Naive B cell (primary cell): ENCODE measurements around the gene SYT7. TPM values are rescaled to one million over a fixed set of nuclear protein-coding genes. Genes with fewer than 3 reads are reported as not detected.

Experiments
- ATAC-seq, 2 donors: fragments of 150-1000 bp; cut with Tn5 transposase; 2 replicates each; pipeline ENCODE4 v1.10.0; 2021; ENCODE audit warnings: low read depth in 2 of 2, mild to moderate bottlenecking in 2 of 2, moderate library complexity in 2 of 2
- DNase-seq: peaks from one replicate; pipeline ENCODE4 v3.0.0; 2022
- H3K27ac Mint-ChIP-seq, 6 donors: one replicate each; pipeline ENCODE4 v1.8.0; 2020 to 2022; ENCODE audit warnings: mild to moderate bottlenecking in 6 of 6, mixed read lengths in 6 of 6, moderate library complexity in 5 of 6, inconsistent platforms in 2 of 6
- H3K27me3 Mint-ChIP-seq, 3 donors: one replicate each; pipeline ENCODE4 v1.8.0; 2021 to 2022; ENCODE audit warnings: mixed read lengths in 3 of 3, mild to moderate bottlenecking in 1 of 3
- H3K36me3 Mint-ChIP-seq, 2 donors: one replicate each; pipeline ENCODE4 v1.8.0; 2020 to 2022; ENCODE audit warnings: mixed read lengths in 2 of 2, inconsistent platforms in 1 of 2, mild to moderate bottlenecking in 1 of 2
- H3K4me1 Mint-ChIP-seq, 3 donors: one replicate each; pipeline ENCODE4 v1.8.0; 2020 to 2022; ENCODE audit warnings: mixed read lengths in 3 of 3, inconsistent platforms in 1 of 3, mild to moderate bottlenecking in 1 of 3, moderate library complexity in 1 of 3
- H3K4me3 Mint-ChIP-seq, 8 donors: one replicate each; pipeline ENCODE4 v1.8.0; 2020 to 2022; ENCODE audit warnings: mild to moderate bottlenecking in 8 of 8, mixed read lengths in 8 of 8, moderate library complexity in 8 of 8, inconsistent platforms in 2 of 8
- H3K9me3 Mint-ChIP-seq, 7 donors: one replicate each; pipeline ENCODE4 v1.8.0; 2020 to 2022; ENCODE audit warnings: mixed read lengths in 7 of 7, mild to moderate bottlenecking in 5 of 7, inconsistent platforms in 2 of 7, moderate library complexity in 1 of 7
- polyA plus RNA-seq, 6 donors: library from polyadenylated mRNA; unstranded; fragments of 300-500 nt; fragmentation: Illumina TruSeq; gene quantifications; one replicate each; pipeline ENCODE4 v1.2.3, GENCODE V29; 2021; ENCODE audit warnings: low read depth in 6 of 6

SYT7 gene
- polyA plus RNA-seq: not detected

- Mint-ChIP-seq H3K36me3 (no peaks in the 10 kb centered on the region), H3K27me3 (peaks cover 27 to 85% (median 69%) of the 10 kb centered on the region in 3 donors)
These were observed at the start of gene SYT7 for GRCh38 chr11:61581030-61581928. Gene SYT7, minus strand, starts transcription at chr11:61581076. Its CDS starts 256 bp downstream, at chr11:61580820.

GRCh38 chr11:61630089-61630488, 49.2 kb upstream of the SYT7 start:
- H3K36me3 Mint-ChIP-seq: no peaks in the 10 kb centered on the region
- H3K9me3 Mint-ChIP-seq: peaks cover 0 to 7% (median 0%) of the 10 kb centered on the region in 7 donors
- DNase-seq (no peak), ATAC-seq (no peak)
- H3K27me3 Mint-ChIP-seq: peaks cover 12 to 36% (median 33%) of the 10 kb centered on the region in 3 donors
- no peak overlapping the region for H3K27ac Mint-ChIP-seq
- H3K4me1 Mint-ChIP-seq: peaks cover 0 to 3% (median 0%) of the 10 kb centered on the region in 3 donors
- H3K4me3 Mint-ChIP-seq: no peak overlapping the region

More at GRCh38 chr11:61581030-61581928, at the start of gene SYT7:
- DNase-seq (peak; percentile 96), ATAC-seq (peak; percentile 84 to 86)
- no peaks in the 10 kb centered on the region for H3K9me3 Mint-ChIP-seq
- H3K4me1 Mint-ChIP-seq: peaks cover 10 to 24% (median 17%) of the 10 kb centered on the region in 3 donors
- peak within 1 kb of the TSS; percentile 79 to 91 (median 86) for H3K4me3 Mint-ChIP-seq
- H3K27ac Mint-ChIP-seq: peak within 1 kb of the TSS in 5 of 6 donors; percentile 49 to 96 (median 82)

- DNase-seq (no peak), ATAC-seq (no peak)
- Mint-ChIP-seq H3K9me3 (peaks cover 0 to 7% (median 0%) of the 10 kb centered on the region in 7 donors), H3K4me3 (no peak overlapping the region), H3K27ac (no peak overlapping the region), H3K36me3 (no peaks in the 10 kb centered on the region), H3K27me3 (peaks cover 12 to 39% (median 36%) of the 10 kb centered on the region in 3 donors), H3K4me1 (peaks cover 0 to 3% (median 0%) of the 10 kb centered on the region in 3 donors)
These were observed 48.4 kb upstream of the SYT7 start for GRCh38 chr11:61629082-61629833.

DNA sequence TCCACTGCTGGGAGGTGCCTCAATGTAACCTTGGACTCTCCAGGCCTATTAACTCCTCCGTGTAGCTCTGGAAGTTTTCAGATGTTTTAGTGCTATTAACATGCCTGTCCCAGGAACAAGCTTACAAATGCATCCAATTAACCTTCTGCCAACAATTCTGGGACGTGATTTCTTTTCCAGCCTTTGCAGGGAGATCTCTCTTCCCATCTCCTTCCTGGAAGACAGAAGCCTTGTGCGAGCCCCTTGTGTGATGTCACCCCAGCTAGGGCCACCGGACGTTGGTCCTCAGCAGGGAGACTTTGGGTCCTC, 47.7 kb upstream of the SYT7 start:
- no peak overlapping the region for H3K4me3 Mint-ChIP-seq
- H3K27ac Mint-ChIP-seq: no peak overlapping the region
- H3K36me3 Mint-ChIP-seq: no peaks in the 10 kb centered on the region
- no peak for DNase-seq
- ATAC-seq: no peak
- peaks cover 0 to 7% (median 0%) of the 10 kb centered on the region in 7 donors for H3K9me3 Mint-ChIP-seq
- H3K4me1 Mint-ChIP-seq: peaks cover 0 to 3% (median 0%) of the 10 kb centered on the region in 3 donors
- H3K27me3 Mint-ChIP-seq: peaks cover 12 to 39% (median 36%) of the 10 kb centered on the region in 3 donors

GRCh38 chr11:61627850-61628661, 47.2 kb upstream of the SYT7 start:
- Mint-ChIP-seq H3K36me3 (no peaks in the 10 kb centered on the region), H3K9me3 (peaks cover 0 to 7% (median 0%) of the 10 kb centered on the region in 7 donors), H3K27me3 (peaks cover 12 to 39% (median 39%) of the 10 kb centered on the region in 3 donors), H3K27ac (no peak overlapping the region), H3K4me1 (peaks cover 0 to 3% (median 0%) of the 10 kb centered on the region in 3 donors), H3K4me3 (no peak overlapping the region)
- DNase-seq (no peak), ATAC-seq (no peak)

DNA sequence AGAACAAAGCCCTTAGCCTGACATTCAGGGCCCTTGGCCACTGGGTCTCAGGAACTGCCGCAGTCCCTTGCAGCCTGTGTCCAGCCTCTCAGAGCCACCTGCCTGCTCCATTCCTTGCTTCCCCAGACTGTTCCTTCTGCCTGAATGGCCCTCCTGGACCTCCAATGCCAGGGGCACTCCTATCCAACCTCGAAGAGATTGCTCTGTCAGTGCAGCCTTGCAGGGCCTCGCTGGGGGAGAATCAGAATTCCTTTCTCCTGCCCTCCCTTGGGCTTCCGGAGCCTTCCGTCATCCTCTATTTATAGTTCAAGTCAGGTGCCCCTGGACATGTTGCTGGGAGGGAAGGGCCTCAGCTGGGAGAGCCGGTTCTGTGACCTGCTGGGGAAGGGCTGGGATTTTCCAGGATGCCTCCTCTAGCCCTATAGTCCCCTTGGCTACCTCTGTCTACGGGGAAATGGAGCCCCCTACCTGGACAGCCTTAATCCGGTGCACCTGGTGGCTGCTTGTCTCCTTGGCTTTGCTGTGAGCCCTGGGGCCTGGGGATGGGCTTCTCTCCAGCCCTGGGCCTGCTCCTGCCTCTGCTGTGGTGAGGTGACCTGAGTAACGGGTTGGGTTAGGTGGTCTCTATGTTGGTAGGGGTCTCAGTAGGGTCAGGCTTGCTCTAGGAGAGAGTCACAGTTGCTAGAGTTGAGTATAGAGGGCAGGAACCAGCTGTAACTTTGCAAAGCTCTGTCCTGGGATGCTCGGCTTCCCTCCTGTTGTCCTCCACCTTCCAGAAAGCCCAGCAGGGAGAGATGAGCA, 45.9 kb upstream of the SYT7 start:
- peaks cover 0 to 10% (median 0%) of the 10 kb centered on the region in 7 donors for H3K9me3 Mint-ChIP-seq
- H3K4me3 Mint-ChIP-seq: no peak overlapping the region
- ATAC-seq (no peak), DNase-seq (no peak)
- peak overlapping the region in 1 of 6 donors; percentile 24 for H3K27ac Mint-ChIP-seq
- H3K36me3 Mint-ChIP-seq: no peaks in the 10 kb centered on the region
- peaks cover 20 to 51% (median 49%) of the 10 kb centered on the region in 3 donors for H3K27me3 Mint-ChIP-seq
- H3K4me1 Mint-ChIP-seq: peaks cover 0 to 3% (median 0%) of the 10 kb centered on the region in 3 donors

- Mint-ChIP-seq H3K27me3 (peaks cover 29 to 62% (median 59%) of the 10 kb centered on the region in 3 donors), H3K4me1 (peaks cover 0 to 3% (median 0%) of the 10 kb centered on the region in 3 donors)
These were observed 44.6 kb upstream of the SYT7 start for GRCh38 chr11:61625525-61625924.

GRCh38 chr11:61621917-61622585, 41.2 kb upstream of the SYT7 start:
- no peaks in the 10 kb centered on the region for H3K4me1 Mint-ChIP-seq
- no peak for DNase-seq
- H3K36me3 Mint-ChIP-seq: no peaks in the 10 kb centered on the region
- H3K9me3 Mint-ChIP-seq: peaks cover 0 to 10% (median 3%) of the 10 kb centered on the region in 7 donors
- H3K27me3 Mint-ChIP-seq: peaks cover 21 to 37% (median 37%) of the 10 kb centered on the region in 3 donors
- ATAC-seq: no peak
- no peak overlapping the region for H3K4me3 Mint-ChIP-seq
- H3K27ac Mint-ChIP-seq: no peak overlapping the region

More at GRCh38 chr11:61625525-61625924, 44.6 kb upstream of the SYT7 start:
- DNase-seq: no peak
- ATAC-seq: no peak
- Mint-ChIP-seq H3K36me3 (no peaks in the 10 kb centered on the region), H3K4me3 (no peak overlapping the region), H3K27ac (no peak overlapping the region), H3K9me3 (peaks cover 0 to 10% (median 0%) of the 10 kb centered on the region in 7 donors)

- Mint-ChIP-seq H3K36me3 (no peaks in the 10 kb centered on the region), H3K27me3 (peaks cover 25 to 36% (median 32%) of the 10 kb centered on the region in 3 donors), H3K9me3 (peaks cover 0 to 7% (median 0%) of the 10 kb centered on the region in 7 donors), H3K27ac (no peak overlapping the region), H3K4me1 (no peaks in the 10 kb centered on the region), H3K4me3 (peak overlapping the region in 1 of 8 donors; percentile 73)
- ATAC-seq: no peak
- no peak for DNase-seq
These were observed 38.8 kb upstream of the SYT7 start for GRCh38 chr11:61619471-61620226.

- Mint-ChIP-seq H3K27ac (no peak overlapping the region), H3K4me3 (no peak overlapping the region), H3K4me1 (no peaks in the 10 kb centered on the region), H3K36me3 (no peaks in the 10 kb centered on the region), H3K27me3 (peaks cover 25 to 38% (median 33%) of the 10 kb centered on the region in 3 donors), H3K9me3 (peaks cover 0 to 4% (median 0%) of the 10 kb centered on the region in 7 donors)
- ATAC-seq: no peak
- no peak for DNase-seq
These were observed 38.1 kb upstream of the SYT7 start for GRCh38 chr11:61618978-61619377.

- Mint-ChIP-seq H3K27ac (no peak overlapping the region), H3K4me1 (no peaks in the 10 kb centered on the region), H3K36me3 (no peaks in the 10 kb centered on the region), H3K4me3 (no peak overlapping the region), H3K27me3 (peaks cover 21 to 43% (median 34%) of the 10 kb centered on the region in 3 donors), H3K9me3 (peaks cover 0 to 3% (median 0%) of the 10 kb centered on the region in 7 donors)
- no peak for DNase-seq
- ATAC-seq: no peak
These were observed 36.6 kb upstream of the SYT7 start for GRCh38 chr11:61617515-61617914.
